Right lobe of liver (tissue), 6 donors: ENCODE data around the gene DYRK1A. TPM values are rescaled to one million over a fixed set of nuclear protein-coding genes. Genes with fewer than 3 reads are reported as not detected.

Experiments
- ATAC-seq, 4 donors: fragments of 200-7000 bp; cut with Tn5 transposase; one replicate each; pipeline ENCODE4 v1.9.1; 2020; ENCODE audit warnings: mild to moderate bottlenecking in 4 of 4, moderate library complexity in 4 of 4
- DNase-seq, 3 donors: peaks; one replicate each; pipeline ENCODE4 v3.0.0-alpha.2; 2020
- H3K27ac ChIP-seq, 3 donors: fragments of 200-600 bp; one replicate each; pipeline ENCODE4 v1.8.0; 2022
- H3K27me3 ChIP-seq, 2 donors: fragments of 200-600 bp; one replicate each; pipeline ENCODE4 v1.8.0; 2022
- H3K36me3 ChIP-seq, 4 donors: fragments of 200-600 bp; sonication (generic) in 1 of 4; one replicate each; pipeline versions ENCODE4 v1.5.1 to v1.8.0; 2017 to 2022; ENCODE audit warnings: control low read depth in 1 of 4
- H3K4me1 ChIP-seq, 4 donors: fragments of 200-600 bp; sonication (generic) in 1 of 4; one replicate each; pipeline versions ENCODE4 v1.5.1 to v1.8.0; 2017 to 2022; ENCODE audit warnings: control low read depth in 1 of 4
- H3K4me3 ChIP-seq, 3 donors: fragments of 200-600 bp; one replicate each; pipeline ENCODE4 v1.8.0; 2022
- H3K9me3 ChIP-seq, 4 donors: fragments of 200-600 bp; sonication (generic) in 1 of 4; one replicate each; pipeline versions ENCODE4 v1.5.1 to v1.8.0; 2017 to 2022; ENCODE audit warnings: control low read depth in 1 of 4
- CTCF ChIP-seq, 4 donors: fragments of 200-600 bp in 3 of 4; fragments of 450-650 bp in 1 of 4; IDR thresholded peaks; one replicate each; pipeline versions ENCODE4 v1.5.1 to v1.8.0; 2016 to 2022; ENCODE audit warnings: antibody characterized with exemption in 4 of 4, mild to moderate bottlenecking in 2 of 4
- POLR2A ChIP-seq: fragments of 450-650 bp; IDR thresholded peaks from one replicate; pipeline ENCODE4 v1.6.1; 2017; ENCODE audit warnings: antibody characterized with exemption, mild to moderate bottlenecking
- WGBS: methylation state at CpG from one replicate; pipeline ENCODE4 v1.1.6; 2018; ENCODE audit warnings: low coverage, low lambda C conversion rate; ENCODE audit not compliant: insufficient coverage; ENCODE audit errors: missing lambda C conversion rate; 5-methylcytosine and 5-hydroxymethylcytosine counted together
- intact Hi-C, 2 donors: fragments of 100-400 bp; cut with DNase I; formaldehyde crosslinking; loops; one replicate each; pipeline versions ENCODE4 v1.11.2 to v1.14.1; 2022
- total RNA-seq, 6 experiments: library from RNA; depleted of rRNA in 2 of 6; stranded (reverse); fragments of >200 nt in 2 of 6; fragmentation: NEBNext Ultra II Directional in 3 of 6; extraction: Animal tissue kit (Norgen Biotek cat#: 25700) in 3 of 6; gene quantifications; one replicate each; pipeline versions ENCODE4 v1.1.0 to v1.2.4, GENCODE V29; 2016 to 2023
- donor health status: DM: no; HTN: yes; CAD: no.
- donor health status: DM: no; HTN: no; CAD: no.
- donor health status: DM: no; HTN: no; CAD: no.
- donor health status: DM: no; HTN: yes; CAD: no.
- donor health status: DM: no; HTN: yes; CAD: no.

DYRK1A gene
- total RNA-seq, 6 experiments from 2014 or later, result 20.6 to 32.5 (median 25.7) TPM

GRCh38 chr21:37384416-37384815 lies 17.8 kb downstream of the DYRK1A start:
- peaks cover 0 to 37% (median 17%) of the 10 kb centered on the region in 4 donors for H3K4me1 ChIP-seq
- TF ChIP-seq POLR2A (no peak), CTCF (IDR thresholded peaks at IDR 0.05) (no peak)
- ATAC-seq (no peak), DNase-seq (no peak)
- H3K27ac ChIP-seq, result no peak overlapping the region
- no peaks in the 10 kb centered on the region for H3K27me3 ChIP-seq
- intact Hi-C loops, result no loop called here
- H3K4me3 ChIP-seq, result no peak overlapping the region
- 85% methylated on average over 1 of the region's 1 CpG for WGBS
- no peaks in the 10 kb centered on the region for H3K9me3 ChIP-seq
- no peaks in the 10 kb centered on the region for H3K36me3 ChIP-seq

GRCh38 chr21:37385179-37385765 lies 18.7 kb downstream of the DYRK1A start:
- WGBS, result 74% methylated on average over 5 of the region's 5 CpGs
- Histone ChIP-seq H3K9me3 (no peaks in the 10 kb centered on the region), H3K4me1 (peaks cover 0 to 29% (median 12%) of the 10 kb centered on the region in 4 donors), H3K36me3 (no peaks in the 10 kb centered on the region), H3K27ac (no peak overlapping the region), H3K27me3 (no peaks in the 10 kb centered on the region), H3K4me3 (no peak overlapping the region)
- DNase-seq (no peak), ATAC-seq (no peak)
- intact Hi-C loops, result no loop called here
- TF ChIP-seq CTCF (IDR thresholded peaks at IDR 0.05), result no peak
- no peak for TF ChIP-seq POLR2A

- H3K4me3 ChIP-seq, result no peak overlapping the region
- ATAC-seq (peak; percentile 28 to 56 (median 41)), DNase-seq (no peak)
- WGBS, result 32% methylated on average over 8 of the region's 8 CpGs
- no peaks in the 10 kb centered on the region for H3K9me3 ChIP-seq
- no peaks in the 10 kb centered on the region for H3K36me3 ChIP-seq
- no peaks in the 10 kb centered on the region for H3K27me3 ChIP-seq
- intact Hi-C loops, result no loop called here
- no peak for TF ChIP-seq POLR2A
- no peak for TF ChIP-seq CTCF (IDR thresholded peaks at IDR 0.05)
- no peak overlapping the region for H3K27ac ChIP-seq
- peaks cover 0 to 24% (median 8%) of the 10 kb centered on the region in 4 donors for H3K4me1 ChIP-seq
These were observed 19.6 kb downstream of the DYRK1A start for GRCh38 chr21:37386151-37386550.

GRCh38 chr21:37389456-37389855 lies 22.9 kb downstream of the DYRK1A start:
- no peaks in the 10 kb centered on the region for H3K27me3 ChIP-seq
- intact Hi-C loops, result no loop called here
- H3K4me3 ChIP-seq, result no peak overlapping the region
- DNase-seq (no peak), ATAC-seq (no peak)
- H3K9me3 ChIP-seq, result no peaks in the 10 kb centered on the region
- no peak overlapping the region for H3K27ac ChIP-seq
- no peak for TF ChIP-seq POLR2A
- TF ChIP-seq CTCF (IDR thresholded peaks at IDR 0.05), result no peak
- WGBS, result 80% methylated on average over 5 of the region's 5 CpGs
- peaks cover 0 to 24% (median 12%) of the 10 kb centered on the region in 4 donors for H3K4me1 ChIP-seq
- H3K36me3 ChIP-seq, result no peaks in the 10 kb centered on the region

- DNase-seq (no peak), ATAC-seq (no peak)
- Histone ChIP-seq H3K4me3 (no peak overlapping the region), H3K27me3 (no peaks in the 10 kb centered on the region), H3K9me3 (no peaks in the 10 kb centered on the region), H3K27ac (no peak overlapping the region), H3K4me1 (peaks cover 0 to 20% (median 9%) of the 10 kb centered on the region in 4 donors), H3K36me3 (no peaks in the 10 kb centered on the region)
- intact Hi-C loops, result no loop called here
- WGBS, result 50% methylated on average over 2 of the region's 3 CpGs
- TF ChIP-seq POLR2A, result no peak
- TF ChIP-seq CTCF (IDR thresholded peaks at IDR 0.05), result no peak
These were observed 25.1 kb downstream of the DYRK1A start for GRCh38 chr21:37391666-37392065.
